ENCODE data around the gene VSIG10. TPM values are rescaled to one million over a fixed set of nuclear protein-coding genes. Genes with fewer than 3 reads are reported as not detected.

VSIG10 gene
- total RNA-seq, 1 experiment from 2014 or later, result 7.7 TPM

- ChIA-PET CTCF (no interaction called here), POLR2A (ENCODE audit: low non-redundant PET) (interaction anchor here (0.6 to 0.7 kb wide), 2 partner anchors 75 to 320 kb away, joined by 7 to 16 read pairs; no protein-coding TSS in a partner anchor)
- no peaks in the 10 kb centered on the region for H3K9me3 ChIP-seq (ENCODE audit: low read depth, low read length, poor library complexity, severe bottlenecking)
- peak within 1 kb of the TSS; percentile 72 for H3K4me3 ChIP-seq (ENCODE audit: low read depth, low read length, poor library complexity, severe bottlenecking)
- BruUV-seq (replicated peaks), result no TSS peak
- no peaks in the 10 kb centered on the region for H3K36me3 ChIP-seq (ENCODE audit: insufficient read depth, low read length, poor library complexity, severe bottlenecking)
- H3K27me3 ChIP-seq (replicated peaks; ENCODE audit: insufficient read depth, low read depth, low read length, poor library complexity), result no peaks in the 10 kb centered on the region
- DNase-seq (ENCODE audit: low spot score), result peak; percentile 76
- intact Hi-C loops (cut with micrococcal nuclease; ENCODE audit: unreplicated experiment), result loop anchor here (5.0 kb wide), 2 partner anchors 76 to 316 kb away; partner anchors contain the start of genes PEBP1 and SUDS3
- peak within 1 kb of the TSS; percentile 92 for H3K27ac ChIP-seq (ENCODE audit: low read depth, low read length, poor library complexity, severe bottlenecking)
- peaks cover 23% of the 10 kb centered on the region for H3K4me1 ChIP-seq (ENCODE audit: insufficient read depth, low read length, poor library complexity, severe bottlenecking)
- TF ChIP-seq CTCF (conservative IDR thresholded peaks at IDR 0.05; ENCODE audit: low read depth, low read length), result no peak
- TF ChIP-seq EZH2 (IDR thresholded peaks at IDR 0.05; ENCODE audit: borderline replicate concordance, low read depth, low read length, poor library complexity, severe bottlenecking), result no peak
Observed at GRCh38 chr12:118061011-118061872, 42.6 kb downstream of the VSIG10 start, which contains the start of gene WSB2. TSS of gene WSB2 (minus strand) at chr12:118061179. CDS start at chr12:118061048, 131 bp downstream.

- Histone ChIP-seq H3K36me3 (ENCODE audit: insufficient read depth, low read length, poor library complexity, severe bottlenecking) (no peaks in the 10 kb centered on the region), H3K27me3 (replicated peaks; ENCODE audit: insufficient read depth, low read depth, low read length, poor library complexity) (no peaks in the 10 kb centered on the region), H3K27ac (ENCODE audit: low read depth, low read length, poor library complexity, severe bottlenecking) (peak overlapping the region; percentile 85), H3K9me3 (ENCODE audit: low read depth, low read length, poor library complexity, severe bottlenecking) (no peaks in the 10 kb centered on the region), H3K4me1 (ENCODE audit: insufficient read depth, low read length, poor library complexity, severe bottlenecking) (peaks cover 23% of the 10 kb centered on the region), H3K4me3 (ENCODE audit: low read depth, low read length, poor library complexity, severe bottlenecking) (peak overlapping the region; percentile 72)
- intact Hi-C loops (cut with micrococcal nuclease; ENCODE audit: unreplicated experiment), result loop anchor here (5.0 kb wide), 2 partner anchors 77 to 317 kb away; partner anchors contain the start of genes PEBP1 and SUDS3
- no TSS peak for BruUV-seq (replicated peaks)
- TF ChIP-seq EZH2 (IDR thresholded peaks at IDR 0.05; ENCODE audit: borderline replicate concordance, low read depth, low read length, poor library complexity, severe bottlenecking), result no peak
- TF ChIP-seq CTCF (conservative IDR thresholded peaks at IDR 0.05; ENCODE audit: low read depth, low read length), result no peak
- DNase-seq (ENCODE audit: low spot score), result peak; percentile 43
- ChIA-PET CTCF (no interaction called here), POLR2A (ENCODE audit: low non-redundant PET) (interaction anchor here (0.6 kb wide), 1 partner anchor 319 kb away, joined by 16 read pairs; no protein-coding TSS in a partner anchor)
Observed at GRCh38 chr12:118060301-118061010, 43.4 kb downstream of the VSIG10 start.

- TSS peak; percentile 41 for BruUV-seq (replicated peaks)
- DNase-seq (ENCODE audit: low spot score), result peak; percentile 87
- CTCF ChIA-PET, result no interaction called here
Observed at GRCh38 chr12:118059341-118060191, 44.2 kb downstream of the VSIG10 start.

More at GRCh38 chr12:118059341-118060191, 44.2 kb downstream of the VSIG10 start:
- peak overlapping the region; percentile 85 for H3K27ac ChIP-seq (ENCODE audit: low read depth, low read length, poor library complexity, severe bottlenecking)
- no peaks in the 10 kb centered on the region for H3K9me3 ChIP-seq (ENCODE audit: low read depth, low read length, poor library complexity, severe bottlenecking)
- no peaks in the 10 kb centered on the region for H3K27me3 ChIP-seq (replicated peaks; ENCODE audit: insufficient read depth, low read depth, low read length, poor library complexity)
- intact Hi-C loops (cut with micrococcal nuclease; ENCODE audit: unreplicated experiment), result loop anchor here (5.0 kb wide), 2 partner anchors 78 to 318 kb away; partner anchors contain the start of genes PEBP1 and SUDS3
- no peaks in the 10 kb centered on the region for H3K36me3 ChIP-seq (ENCODE audit: insufficient read depth, low read length, poor library complexity, severe bottlenecking)
- peaks cover 23% of the 10 kb centered on the region for H3K4me1 ChIP-seq (ENCODE audit: insufficient read depth, low read length, poor library complexity, severe bottlenecking)
- H3K4me3 ChIP-seq (ENCODE audit: low read depth, low read length, poor library complexity, severe bottlenecking), result peak overlapping the region; percentile 72
- TF ChIP-seq CTCF (conservative IDR thresholded peaks at IDR 0.05; ENCODE audit: low read depth, low read length) (no peak), EZH2 (IDR thresholded peaks at IDR 0.05; ENCODE audit: borderline replicate concordance, low read depth, low read length, poor library complexity, severe bottlenecking) (no peak)
- POLR2A ChIA-PET (ENCODE audit: low non-redundant PET), result no interaction called here

All from A673 (cell line).